HepG2 (cell line): ENCODE results near the gene SHISA4.

Source experiments
- ATF1 ChIP-seq: IDR thresholded peaks from 2 replicates; pipeline ENCODE4 v1.6.1; 2016; ENCODE audit warnings: mild to moderate bottlenecking, control low read depth
- CHD2 ChIP-seq: IDR thresholded peaks from 2 replicates; pipeline ENCODE4 v1.6.1; 2011; ENCODE audit warnings: low read depth, low read length, improper control_type of control experiment
- CREM ChIP-seq, 2 experiments: sonication (generic) in 1 of 2; formaldehyde crosslinking in 1 of 2; IDR thresholded peaks; 2 replicates each; pipeline versions ENCODE4 v1.4.0 to v1.6.1; 2016 to 2020; ENCODE audit warnings: antibody characterized with exemption in 1 of 2, mild to moderate bottlenecking in 1 of 2, missing genetic modification reagents in 1 of 2
- MAFF ChIP-seq: IDR thresholded peaks from 2 replicates; pipeline ENCODE4 v1.6.1; 2011; ENCODE audit warnings: low read depth, low read length, improper control_type of control experiment
- PCBP2 ChIP-seq: fragments of 200-400 bp; formaldehyde crosslinking; optimal IDR thresholded peaks from 2 replicates; pipeline ENCODE3; 2018; ENCODE audit warnings: low read length, low read depth; ENCODE audit not compliant: poor library complexity, severe bottlenecking
- TF ChIP-seq, protein P1 (sequence below): sonication (generic); formaldehyde crosslinking; IDR thresholded peaks from 2 replicates; pipeline ENCODE4 v1.5.0; 2020; ENCODE audit warnings: mild to moderate bottlenecking, missing genetic modification reagents, moderate library complexity

DNA sequence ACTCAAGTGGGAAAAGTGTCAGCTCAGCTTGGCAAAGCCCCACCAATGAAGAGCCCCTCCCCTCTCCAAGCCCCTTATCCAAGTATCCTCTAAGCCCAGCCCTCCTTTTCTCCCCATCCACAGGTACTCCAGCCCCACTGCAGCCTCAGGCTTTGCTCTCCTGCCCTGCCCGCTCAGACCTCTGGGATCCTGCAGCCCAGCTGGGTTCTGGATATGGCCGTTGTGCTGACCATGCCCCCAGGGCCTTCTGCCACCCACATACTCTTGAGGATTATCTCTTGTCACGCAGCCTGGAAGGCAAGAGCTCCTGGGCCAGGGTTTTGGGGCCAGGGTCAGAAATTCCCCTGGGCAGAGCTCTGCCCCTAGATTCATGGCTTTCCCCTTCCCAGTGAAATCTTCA lies 4.7 kb downstream of the SHISA4 start:
- TF ChIP-seq MAFF (no peak), CREM (IDR thresholded peaks at IDR 0.05) (no peak), CREM (CRISPR knock-in tag; IDR thresholded peaks at IDR 0.05) (no peak), ATF1 (CRISPR knock-in tag) (no peak), CHD2 (no peak), PCBP2 (no peak)
- TF ChIP-seq, protein P1, sequence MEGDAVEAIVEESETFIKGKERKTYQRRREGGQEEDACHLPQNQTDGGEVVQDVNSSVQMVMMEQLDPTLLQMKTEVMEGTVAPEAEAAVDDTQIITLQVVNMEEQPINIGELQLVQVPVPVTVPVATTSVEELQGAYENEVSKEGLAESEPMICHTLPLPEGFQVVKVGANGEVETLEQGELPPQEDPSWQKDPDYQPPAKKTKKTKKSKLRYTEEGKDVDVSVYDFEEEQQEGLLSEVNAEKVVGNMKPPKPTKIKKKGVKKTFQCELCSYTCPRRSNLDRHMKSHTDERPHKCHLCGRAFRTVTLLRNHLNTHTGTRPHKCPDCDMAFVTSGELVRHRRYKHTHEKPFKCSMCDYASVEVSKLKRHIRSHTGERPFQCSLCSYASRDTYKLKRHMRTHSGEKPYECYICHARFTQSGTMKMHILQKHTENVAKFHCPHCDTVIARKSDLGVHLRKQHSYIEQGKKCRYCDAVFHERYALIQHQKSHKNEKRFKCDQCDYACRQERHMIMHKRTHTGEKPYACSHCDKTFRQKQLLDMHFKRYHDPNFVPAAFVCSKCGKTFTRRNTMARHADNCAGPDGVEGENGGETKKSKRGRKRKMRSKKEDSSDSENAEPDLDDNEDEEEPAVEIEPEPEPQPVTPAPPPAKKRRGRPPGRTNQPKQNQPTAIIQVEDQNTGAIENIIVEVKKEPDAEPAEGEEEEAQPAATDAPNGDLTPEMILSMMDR (CRISPR knock-in tag): no peak
